Measurements from ENCODE around the gene TMEM181.
"Not testable (repeated sequence)": the region's sequence is repeated elsewhere in the genome, so short reads cannot be mapped to it uniquely, and the experiment has no call there.

- TF ChIP-seq, protein P1, sequence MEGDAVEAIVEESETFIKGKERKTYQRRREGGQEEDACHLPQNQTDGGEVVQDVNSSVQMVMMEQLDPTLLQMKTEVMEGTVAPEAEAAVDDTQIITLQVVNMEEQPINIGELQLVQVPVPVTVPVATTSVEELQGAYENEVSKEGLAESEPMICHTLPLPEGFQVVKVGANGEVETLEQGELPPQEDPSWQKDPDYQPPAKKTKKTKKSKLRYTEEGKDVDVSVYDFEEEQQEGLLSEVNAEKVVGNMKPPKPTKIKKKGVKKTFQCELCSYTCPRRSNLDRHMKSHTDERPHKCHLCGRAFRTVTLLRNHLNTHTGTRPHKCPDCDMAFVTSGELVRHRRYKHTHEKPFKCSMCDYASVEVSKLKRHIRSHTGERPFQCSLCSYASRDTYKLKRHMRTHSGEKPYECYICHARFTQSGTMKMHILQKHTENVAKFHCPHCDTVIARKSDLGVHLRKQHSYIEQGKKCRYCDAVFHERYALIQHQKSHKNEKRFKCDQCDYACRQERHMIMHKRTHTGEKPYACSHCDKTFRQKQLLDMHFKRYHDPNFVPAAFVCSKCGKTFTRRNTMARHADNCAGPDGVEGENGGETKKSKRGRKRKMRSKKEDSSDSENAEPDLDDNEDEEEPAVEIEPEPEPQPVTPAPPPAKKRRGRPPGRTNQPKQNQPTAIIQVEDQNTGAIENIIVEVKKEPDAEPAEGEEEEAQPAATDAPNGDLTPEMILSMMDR (IDR thresholded peaks at IDR 0.05), result not testable (repeated sequence)
- TF ChIP-seq MAX (IDR thresholded peaks at IDR 0.05; ENCODE audit: low read depth); YY1 (IDR thresholded peaks at IDR 0.05; ENCODE audit: low read depth); SMC3 (IDR thresholded peaks at IDR 0.05; ENCODE audit: low read depth, low read length); EZH2phosphoT487 (IDR thresholded peaks at IDR 0.05; ENCODE audit: borderline replicate concordance, low read depth); MXI1 (IDR thresholded peaks at IDR 0.05; ENCODE audit: low read depth, low read length); RAD21 (IDR thresholded peaks at IDR 0.05; ENCODE audit: low read length); FOSL2 (IDR thresholded peaks at IDR 0.05; ENCODE audit: borderline replicate concordance, low read depth): not testable (repeated sequence)
These were observed 117.2 kb downstream of the TMEM181 start for GRCh38 chr6:158677094-158677493.
